Endodermal cell (in vitro differentiated cells): ENCODE measurements around the gene DLST. TPM values are rescaled to one million over a fixed set of nuclear protein-coding genes. Genes with fewer than 3 reads are reported as not detected.

ENCODE experiments used
- DNase-seq: peaks from one replicate; pipeline ENCODE4 v3.0.0-alpha.2; 2017
- H3K27ac ChIP-seq: 2 replicates; pipeline ENCODE4 v1.5.1; 2013; ENCODE audit warnings: mild to moderate bottlenecking, low read depth, low read length, moderate library complexity
- H3K27me3 ChIP-seq: 2 replicates; pipeline ENCODE4 v1.6.1; 2013; ENCODE audit warnings: mild to moderate bottlenecking, low read length, moderate library complexity; ENCODE audit not compliant: insufficient read depth, control insufficient read depth, poor library complexity, severe bottlenecking
- H3K36me3 ChIP-seq: 2 replicates; pipeline ENCODE4 v1.7.0; 2013; ENCODE audit warnings: mild to moderate bottlenecking, low read length, moderate library complexity; ENCODE audit not compliant: control insufficient read depth, insufficient read depth
- H3K4me1 ChIP-seq: one replicate; pipeline ENCODE4 v1.7.0; 2013; ENCODE audit warnings: low read length; ENCODE audit not compliant: control insufficient read depth, insufficient read depth
- H3K4me3 ChIP-seq: 2 replicates; pipeline ENCODE4 v1.5.1; 2013; ENCODE audit warnings: mild to moderate bottlenecking, low read length, moderate library complexity
- H3K9ac ChIP-seq: 2 replicates; pipeline ENCODE4 v1.6.1; 2013; ENCODE audit warnings: mild to moderate bottlenecking, low read length, moderate library complexity; ENCODE audit not compliant: poor library complexity, severe bottlenecking; ENCODE audit errors: extremely low read depth
- H3K9me3 ChIP-seq: 2 replicates; pipeline ENCODE4 v1.6.1; 2013; ENCODE audit warnings: mild to moderate bottlenecking, low read length, moderate library complexity; ENCODE audit not compliant: control insufficient read depth
- H3K27ac Mint-ChIP-seq: 2 replicates; pipeline ENCODE4 v1.8.0; 2020; ENCODE audit warnings: mixed read lengths
- H3K27me3 Mint-ChIP-seq: 2 replicates; pipeline ENCODE4 v1.8.0; 2021; ENCODE audit warnings: mild to moderate bottlenecking, mixed read lengths; ENCODE audit not compliant: insufficient read depth
- H3K36me3 Mint-ChIP-seq: 2 replicates; pipeline ENCODE4 v1.8.0; 2020; ENCODE audit warnings: low read depth, mixed read lengths
- H3K4me1 Mint-ChIP-seq: 2 replicates; pipeline ENCODE4 v1.8.0; 2020; ENCODE audit warnings: mixed read lengths
- H3K4me3 Mint-ChIP-seq: 2 replicates; pipeline ENCODE4 v1.8.0; 2020; ENCODE audit warnings: mild to moderate bottlenecking, moderate library complexity, mixed read lengths
- H3K9me3 Mint-ChIP-seq: 2 replicates; pipeline ENCODE4 v1.8.0; 2020; ENCODE audit warnings: mild to moderate bottlenecking, mixed read lengths
- CTCF ChIP-seq: fragments of 200-600 bp; sonication (generic); conservative IDR thresholded peaks from 2 replicates; pipeline ENCODE4 v1.5.0; 2021; ENCODE audit warnings: antibody characterized with exemption, mild to moderate bottlenecking
- WGBS, 2 experiments: methylation state at CpG; one replicate each; pipeline versions ENCODE4 v1.1.5 to v1.1.7; 2013; ENCODE audit warnings: missing lambda C conversion rate in 2 of 2, mixed read lengths in 1 of 2; ENCODE audit not compliant: insufficient coverage in 1 of 2, insufficient read length in 1 of 2; 5-methylcytosine and 5-hydroxymethylcytosine counted together
- total RNA-seq, 2 donors: library from RNA; stranded (reverse); fragmentation: NEBNext Ultra II Directional in 1 of 2; extraction: Animal tissue kit (Norgen Biotek cat#: 25700) in 1 of 2; gene quantifications; 2 replicates in 1 of 2; 3 replicates in 1 of 2; pipeline ENCODE4 v1.2.1, GENCODE V29; 2021

DLST gene
- total RNA-seq, 2 donors from 2014 or later = 119 to 126 TPM

DNA sequence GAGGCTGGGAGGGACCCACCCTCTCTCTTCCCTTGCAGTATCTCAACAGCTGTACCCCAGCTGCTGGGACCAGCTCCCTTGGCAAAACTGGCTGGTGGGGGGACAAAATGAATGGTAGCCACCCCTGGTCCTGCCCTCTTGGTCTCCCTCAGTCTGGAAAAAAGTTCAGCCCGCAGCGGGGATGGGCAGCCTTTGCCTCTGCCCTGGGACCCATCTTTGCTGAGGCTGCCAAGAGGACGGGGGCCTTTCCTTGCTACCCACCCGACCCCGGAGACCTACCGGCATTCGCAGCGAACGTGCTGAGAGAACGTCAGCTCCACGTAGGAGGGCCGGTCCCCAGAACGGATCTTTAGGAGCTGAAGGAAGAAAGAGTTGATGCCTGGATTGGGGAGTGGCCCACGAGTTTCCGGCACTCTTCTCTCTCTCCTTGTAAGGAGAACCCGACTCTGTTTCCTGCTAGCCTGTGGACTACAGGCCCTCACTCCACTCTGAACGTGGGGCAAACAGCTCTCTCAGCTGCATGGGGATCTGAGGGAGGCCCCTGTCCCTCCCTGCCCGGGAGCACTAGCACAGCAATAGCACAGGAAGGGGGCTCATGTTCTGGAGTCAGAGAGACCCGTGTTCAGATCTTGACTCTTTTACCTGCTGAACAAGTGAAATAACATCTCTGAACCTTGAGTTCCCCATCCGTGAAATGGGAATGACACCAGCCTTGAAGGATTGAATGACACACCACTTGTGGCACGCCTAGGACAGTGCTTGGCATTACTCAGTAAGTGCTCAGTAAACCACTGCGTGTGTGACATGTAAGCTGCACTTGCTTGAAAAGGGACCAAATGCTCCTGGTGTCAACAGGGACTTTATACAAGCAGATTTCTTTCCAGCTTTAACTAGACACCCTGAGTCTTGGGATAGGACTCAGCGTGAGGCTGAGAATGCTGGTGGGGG is 66.8 kb downstream of the DLST start:
- Histone ChIP-seq H3K9me3 (no peaks in the 10 kb centered on the region), H3K9ac (no peak overlapping the region), H3K36me3 (no peaks in the 10 kb centered on the region), H3K4me3 (no peak overlapping the region), H3K4me1 (peaks cover 11% of the 10 kb centered on the region), H3K27me3 (no peaks in the 10 kb centered on the region), H3K27ac (no peak overlapping the region)
- no peaks in the 10 kb centered on the region for H3K27me3 Mint-ChIP-seq
- TF ChIP-seq CTCF = no peak
- H3K9me3 Mint-ChIP-seq = no peaks in the 10 kb centered on the region
- H3K4me1 Mint-ChIP-seq = peaks cover 20% of the 10 kb centered on the region
- no peaks in the 10 kb centered on the region for H3K36me3 Mint-ChIP-seq
- 91% methylated on average over 20 to 22 of the region's 23 CpGs for WGBS, 2 experiments
- H3K4me3 Mint-ChIP-seq = no peak overlapping the region
- no peak for DNase-seq
- H3K27ac Mint-ChIP-seq = no peak overlapping the region

DNA sequence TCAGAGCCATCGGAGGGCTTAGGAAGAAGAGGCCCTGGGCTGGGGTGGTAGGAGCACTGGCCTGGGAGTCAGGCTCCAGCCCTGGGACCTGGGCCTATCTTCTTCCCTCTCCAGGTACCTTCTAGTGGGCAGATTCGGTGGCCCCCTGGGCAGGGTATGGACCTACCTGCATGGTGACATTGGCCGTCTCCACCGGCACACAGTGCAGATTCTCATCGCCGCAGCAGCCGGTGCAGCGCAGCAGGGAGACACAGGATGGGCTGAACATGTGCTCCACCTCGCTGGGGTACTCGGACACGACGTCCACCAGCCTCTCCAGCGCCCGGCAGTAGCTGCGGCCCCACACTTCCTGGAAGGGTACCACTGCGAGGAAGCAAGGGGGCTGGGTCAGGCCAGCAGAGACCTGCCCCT is 67.5 kb downstream of the DLST start:
- Mint-ChIP-seq H3K4me3 (no peak overlapping the region), H3K27me3 (no peaks in the 10 kb centered on the region), H3K9me3 (no peaks in the 10 kb centered on the region), H3K4me1 (peaks cover 20% of the 10 kb centered on the region), H3K36me3 (no peaks in the 10 kb centered on the region), H3K27ac (no peak overlapping the region)
- H3K4me1 ChIP-seq = peaks cover 11% of the 10 kb centered on the region
- H3K36me3 ChIP-seq = no peaks in the 10 kb centered on the region
- H3K9me3 ChIP-seq = no peaks in the 10 kb centered on the region
- DNase-seq = no peak
- no peak overlapping the region for H3K9ac ChIP-seq
- no peak overlapping the region for H3K4me3 ChIP-seq
- 94 to 96% methylated on average over 7 to 16 of the region's 16 CpGs for WGBS, 2 experiments
- peaks cover 1% of the 10 kb centered on the region for H3K27me3 ChIP-seq
- H3K27ac ChIP-seq = no peak overlapping the region
- no peak for TF ChIP-seq CTCF

GRCh38 chr14:74949859-74950573 is 68.3 kb downstream of the DLST start:
- Mint-ChIP-seq H3K9me3 (no peaks in the 10 kb centered on the region), H3K4me3 (no peak overlapping the region), H3K27me3 (peaks cover 2% of the 10 kb centered on the region), H3K36me3 (no peaks in the 10 kb centered on the region), H3K27ac (peak overlapping the region; percentile 32), H3K4me1 (peaks cover 20% of the 10 kb centered on the region)
- peaks cover 10% of the 10 kb centered on the region for H3K27me3 ChIP-seq
- H3K9ac ChIP-seq = no peak overlapping the region
- no peak for TF ChIP-seq CTCF
- H3K27ac ChIP-seq = no peak overlapping the region
- 93% methylated on average over 10 to 17 of the region's 17 CpGs for WGBS, 2 experiments
- no peaks in the 10 kb centered on the region for H3K9me3 ChIP-seq
- H3K36me3 ChIP-seq = no peaks in the 10 kb centered on the region
- no peak overlapping the region for H3K4me3 ChIP-seq
- DNase-seq = no peak
- peaks cover 11% of the 10 kb centered on the region for H3K4me1 ChIP-seq
